Measurements from ENCODE around the gene TTF1. TPM values are rescaled to one million over a fixed set of nuclear protein-coding genes. Genes with fewer than 3 reads are reported as not detected.
A peak's percentile ranks its signal among the peaks of the same experiment; 100 is the strongest.

Gene TTF1
- total and polyA plus RNA-seq, 9 donors = 10.1 to 15.3 (median 12.1) TPM

DNA sequence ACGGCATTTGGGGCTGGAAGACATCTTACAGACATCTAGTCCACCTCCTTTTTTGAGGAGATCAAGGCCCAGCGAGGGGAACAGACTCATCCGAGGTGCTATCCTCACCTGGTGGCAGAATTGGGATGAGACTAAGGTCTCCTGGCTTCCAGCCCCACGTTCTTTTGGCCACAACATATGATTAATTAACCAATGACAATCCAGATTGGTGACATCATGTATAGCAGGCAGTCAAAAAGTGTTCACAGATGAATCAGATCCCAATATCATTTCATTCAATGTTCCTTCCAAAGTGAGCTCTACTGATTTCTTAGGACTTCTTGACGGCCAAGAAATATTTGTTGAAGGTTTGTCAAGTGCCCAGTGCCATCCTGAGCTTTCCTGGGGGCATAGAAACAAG lies 7.3 kb upstream of the TTF1 start:
- no peak for TF ChIP-seq EP300 (IDR thresholded peaks at IDR 0.05)
- intact Hi-C loops (cut with DNase I) = loop anchor here in 3 of 4 donors (10.0 kb wide), 4 partner anchors 59 to 551 kb away; partner anchors contain the start of gene SETX (in 1 of the 3)
- 56 to 67% (median 60%) methylated on average over 5 of the region's 5 CpGs for WGBS, 3 donors

DNA sequence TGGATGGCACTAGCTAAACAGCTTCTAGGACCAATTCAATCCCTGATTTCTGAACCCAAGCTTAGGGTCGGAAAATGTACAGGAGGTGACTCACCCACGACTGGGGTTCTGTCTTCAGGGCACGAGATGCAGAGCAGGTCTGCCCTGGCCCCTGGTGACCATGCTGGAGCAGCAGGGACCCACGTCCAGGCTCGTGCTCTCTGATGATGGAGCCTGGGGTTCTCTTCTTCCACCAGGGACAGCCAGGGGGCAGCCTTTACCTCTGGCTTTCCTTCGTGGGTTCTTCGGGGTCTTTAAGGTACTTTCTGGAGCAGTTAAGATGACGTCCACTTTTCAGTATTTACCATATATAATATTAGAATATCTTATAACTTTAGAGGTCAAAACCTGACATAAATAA lies 5.4 kb upstream of the TTF1 start:
- Histone ChIP-seq H3K27me3 (no peaks in the 10 kb centered on the region), H3K9me3 (no peaks in the 10 kb centered on the region), H3K4me3 (no peak overlapping the region), H3K27ac (no peak overlapping the region), H3K4me1 (ENCODE audit: insufficient read depth) (peaks cover 7% of the 10 kb centered on the region), H3K36me3 (no peaks in the 10 kb centered on the region)
- intact Hi-C loops (cut with DNase I) = loop anchor here in 3 of 4 donors (10.0 kb wide), 4 partner anchors 57 to 553 kb away; partner anchors contain the start of gene SETX (in 1 of the 3)
- no peak for DNase-seq
- TF ChIP-seq CTCF (IDR thresholded peaks at IDR 0.05) (no peak), POLR2A (IDR thresholded peaks at IDR 0.05) (no peak), EP300 (IDR thresholded peaks at IDR 0.05) (no peak)
- 8 to 12% (median 10%) methylated on average over 8 of the region's 8 CpGs for WGBS, 3 donors

More for the DNA sequence above, 7.3 kb upstream of the TTF1 start:
- H3K27me3 ChIP-seq = no peaks in the 10 kb centered on the region
- H3K9me3 ChIP-seq = no peaks in the 10 kb centered on the region
- H3K4me1 ChIP-seq (ENCODE audit: insufficient read depth) = peaks cover 6% of the 10 kb centered on the region
- H3K36me3 ChIP-seq = no peaks in the 10 kb centered on the region
- no peak for DNase-seq
- no peak overlapping the region for H3K4me3 ChIP-seq
- H3K27ac ChIP-seq = no peak overlapping the region

DNA sequence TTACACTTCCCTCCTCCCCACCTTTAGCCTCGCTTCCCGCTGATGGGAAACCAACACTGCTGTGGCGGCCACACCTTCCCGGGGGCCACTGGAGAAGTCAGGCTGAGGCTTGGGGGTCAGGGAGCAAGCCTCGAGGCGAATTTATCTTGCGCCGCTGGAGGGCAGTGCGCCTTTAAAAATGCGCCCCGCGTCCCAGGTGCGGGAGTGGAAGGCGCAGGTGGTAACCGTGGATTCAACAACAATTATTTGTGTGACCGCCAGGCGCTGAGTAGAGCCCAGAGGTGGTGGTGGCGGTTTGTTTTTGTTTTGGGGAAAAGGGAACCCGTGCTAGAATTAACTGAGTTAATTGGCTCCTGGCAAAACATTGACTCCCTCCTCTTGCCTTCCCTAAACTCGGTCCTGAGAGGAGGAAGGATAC lies 4.5 kb upstream of the TTF1 start:
- peak in 4 of 5 donors; percentile 25 to 54 (median 35) for DNase-seq

GRCh38 chr9:132410642-132411041 lies 4.0 kb upstream of the TTF1 start:
- intact Hi-C loops (cut with DNase I) = loop anchor here in 3 of 4 donors (10.0 kb wide), 4 partner anchors 56 to 554 kb away; partner anchors contain the start of gene SETX (in 1 of the 3)
- no peak for DNase-seq
- no peaks in the 10 kb centered on the region for H3K9me3 ChIP-seq

More for the DNA sequence above, 4.5 kb upstream of the TTF1 start:
- peak in 1 of 3 donors; percentile 13 for TF ChIP-seq CTCF (IDR thresholded peaks at IDR 0.05)
- no peak for TF ChIP-seq EP300 (IDR thresholded peaks at IDR 0.05)
- intact Hi-C loops (cut with DNase I) = loop anchor here in 3 of 4 donors (10.0 kb wide), 4 partner anchors 56 to 554 kb away; partner anchors contain the start of gene SETX (in 1 of the 3)
- H3K27me3 ChIP-seq = no peaks in the 10 kb centered on the region
- no peak overlapping the region for H3K4me3 ChIP-seq
- H3K36me3 ChIP-seq = no peaks in the 10 kb centered on the region
- WGBS, 3 donors = 1 to 2% (median 2%) methylated on average over 20 of the region's 20 CpGs
- no peak overlapping the region for H3K27ac ChIP-seq
- peaks cover 8% of the 10 kb centered on the region for H3K4me1 ChIP-seq (ENCODE audit: insufficient read depth)
- H3K9me3 ChIP-seq = no peaks in the 10 kb centered on the region

More at GRCh38 chr9:132410642-132411041, 4.0 kb upstream of the TTF1 start:
- H3K4me3 ChIP-seq = peak overlapping the region; percentile 53
- TF ChIP-seq POLR2A (IDR thresholded peaks at IDR 0.05) (no peak), CTCF (IDR thresholded peaks at IDR 0.05) (no peak), EP300 (IDR thresholded peaks at IDR 0.05) (no peak)
- H3K27ac ChIP-seq = no peak overlapping the region
- no peaks in the 10 kb centered on the region for H3K36me3 ChIP-seq
- 14 to 20% (median 19%) methylated on average over 19 of the region's 19 CpGs for WGBS, 3 donors
- no peaks in the 10 kb centered on the region for H3K27me3 ChIP-seq
- peaks cover 12% of the 10 kb centered on the region for H3K4me1 ChIP-seq (ENCODE audit: insufficient read depth)

Measured in ovary (tissue), 9 donors.